Measurements from ENCODE around the gene CCNJL.

CCNJL gene

GRCh38 chr5:160271396-160271795 lies 41.0 kb downstream of the CCNJL start:
- H3K56ac ChIP-seq (ENCODE audit: low read length), result no peak overlapping the region
- peaks cover 14% of the 10 kb centered on the region for H3K4me1 ChIP-seq (ENCODE audit: control insufficient read depth, low read depth, low read length)
- DNase-seq, result peak; percentile 86
- H3K4me2 ChIP-seq (ENCODE audit: low read length), result no peak overlapping the region
- H3K4me3 ChIP-seq (ENCODE audit: low read length), result no peak overlapping the region
- no peak overlapping the region for H3K23ac ChIP-seq (ENCODE audit: low read length)
- H4K8ac ChIP-seq (ENCODE audit: low read depth, low read length), result no peak overlapping the region
- H2BK15ac ChIP-seq (replicated peaks; ENCODE audit: low read depth), result no peak overlapping the region
- H3K36me3 ChIP-seq (ENCODE audit: control insufficient read depth, insufficient read depth, low read length), result no peaks in the 10 kb centered on the region
- no peaks in the 10 kb centered on the region for H3K79me1 ChIP-seq (ENCODE audit: low read length)
- H3K79me2 ChIP-seq (ENCODE audit: control insufficient read depth, insufficient read depth, low read length), result no peaks in the 10 kb centered on the region
- H2BK5ac ChIP-seq (ENCODE audit: low read length), result no peak overlapping the region
- no peak overlapping the region for H2AK5ac ChIP-seq (ENCODE audit: low read length)
- H3K4ac ChIP-seq (ENCODE audit: low read depth, low read length), result no peak overlapping the region
- no peak overlapping the region for H2BK120ac ChIP-seq (ENCODE audit: low read depth, low read length)
- no CpG with 5 or more reads among the region's 8 CpGs for WGBS (ENCODE audit: extremely low coverage, insufficient coverage, low lambda C conversion rate)
- H3K27me3 ChIP-seq (ENCODE audit: insufficient read depth, low read length, poor library complexity), result no peaks in the 10 kb centered on the region
- H3K27ac ChIP-seq (ENCODE audit: low read depth, low read length), result no peak overlapping the region
- H3K9ac ChIP-seq (ENCODE audit: low read length), result no peak overlapping the region
- H4K5ac ChIP-seq (ENCODE audit: low read length), result no peak overlapping the region
- no peak overlapping the region for H3K18ac ChIP-seq (ENCODE audit: low read length)

GRCh38 chr5:160270704-160271103 lies 41.7 kb downstream of the CCNJL start:
- Histone ChIP-seq H3K56ac (ENCODE audit: low read length) (peak overlapping the region; percentile 68), H4K8ac (ENCODE audit: low read depth, low read length) (no peak overlapping the region), H3K4ac (ENCODE audit: low read depth, low read length) (peak overlapping the region; percentile 75), H3K79me2 (ENCODE audit: control insufficient read depth, insufficient read depth, low read length) (no peaks in the 10 kb centered on the region), H2BK120ac (ENCODE audit: low read depth, low read length) (no peak overlapping the region), H3K23ac (ENCODE audit: low read length) (no peak overlapping the region), H3K27ac (ENCODE audit: low read depth, low read length) (peak overlapping the region; percentile 4), H3K9ac (ENCODE audit: low read length) (no peak overlapping the region), H3K36me3 (ENCODE audit: control insufficient read depth, insufficient read depth, low read length) (no peaks in the 10 kb centered on the region), H3K4me3 (ENCODE audit: low read length) (no peak overlapping the region), H3K79me1 (ENCODE audit: low read length) (no peaks in the 10 kb centered on the region), H4K5ac (ENCODE audit: low read length) (no peak overlapping the region), H3K4me2 (ENCODE audit: low read length) (no peak overlapping the region), H3K4me1 (ENCODE audit: control insufficient read depth, low read depth, low read length) (peaks cover 18% of the 10 kb centered on the region), H3K27me3 (ENCODE audit: insufficient read depth, low read length, poor library complexity) (no peaks in the 10 kb centered on the region), H3K18ac (ENCODE audit: low read length) (peak overlapping the region; percentile 15), H2BK15ac (replicated peaks; ENCODE audit: low read depth) (peak overlapping the region; percentile 3), H2BK5ac (ENCODE audit: low read length) (peak overlapping the region; percentile 7), H2AK5ac (ENCODE audit: low read length) (no peak overlapping the region)
- WGBS (ENCODE audit: extremely low coverage, insufficient coverage, low lambda C conversion rate), result no CpG with 5 or more reads among the region's 4 CpGs
- no peak for DNase-seq

- no peak for DNase-seq
- Histone ChIP-seq H3K4me2 (ENCODE audit: low read length) (no peak overlapping the region), H3K18ac (ENCODE audit: low read length) (no peak overlapping the region), H2AK5ac (ENCODE audit: low read length) (no peak overlapping the region), H3K27ac (ENCODE audit: low read depth, low read length) (no peak overlapping the region), H3K23ac (ENCODE audit: low read length) (no peak overlapping the region), H2BK5ac (ENCODE audit: low read length) (no peak overlapping the region), H3K4ac (ENCODE audit: low read depth, low read length) (no peak overlapping the region), H3K4me1 (ENCODE audit: control insufficient read depth, low read depth, low read length) (peaks cover 18% of the 10 kb centered on the region), H4K8ac (ENCODE audit: low read depth, low read length) (no peak overlapping the region), H3K9ac (ENCODE audit: low read length) (no peak overlapping the region), H2BK120ac (ENCODE audit: low read depth, low read length) (no peak overlapping the region), H3K79me2 (ENCODE audit: control insufficient read depth, insufficient read depth, low read length) (no peaks in the 10 kb centered on the region), H3K56ac (ENCODE audit: low read length) (no peak overlapping the region), H3K79me1 (ENCODE audit: low read length) (no peaks in the 10 kb centered on the region), H3K27me3 (ENCODE audit: insufficient read depth, low read length, poor library complexity) (no peaks in the 10 kb centered on the region), H4K5ac (ENCODE audit: low read length) (no peak overlapping the region), H2BK15ac (replicated peaks; ENCODE audit: low read depth) (no peak overlapping the region), H3K36me3 (ENCODE audit: control insufficient read depth, insufficient read depth, low read length) (no peaks in the 10 kb centered on the region), H3K4me3 (ENCODE audit: low read length) (no peak overlapping the region)
- no CpG with 5 or more reads among the region's 10 CpGs for WGBS (ENCODE audit: extremely low coverage, insufficient coverage, low lambda C conversion rate)
Observed at GRCh38 chr5:160269017-160269416, 43.3 kb downstream of the CCNJL start.

- H3K23ac ChIP-seq (ENCODE audit: low read length), result no peak overlapping the region
- no peak overlapping the region for H2AK5ac ChIP-seq (ENCODE audit: low read length)
- no CpG with 5 or more reads among the region's 5 CpGs for WGBS (ENCODE audit: extremely low coverage, insufficient coverage, low lambda C conversion rate)
- H3K56ac ChIP-seq (ENCODE audit: low read length), result no peak overlapping the region
- H3K4ac ChIP-seq (ENCODE audit: low read depth, low read length), result no peak overlapping the region
- no peak overlapping the region for H2BK15ac ChIP-seq (replicated peaks; ENCODE audit: low read depth)
- no peak overlapping the region for H3K4me2 ChIP-seq (ENCODE audit: low read length)
- no peak overlapping the region for H4K5ac ChIP-seq (ENCODE audit: low read length)
- H3K18ac ChIP-seq (ENCODE audit: low read length), result no peak overlapping the region
- no peak for DNase-seq
- H2BK5ac ChIP-seq (ENCODE audit: low read length), result no peak overlapping the region
- H3K9ac ChIP-seq (ENCODE audit: low read length), result no peak overlapping the region
- H3K27ac ChIP-seq (ENCODE audit: low read depth, low read length), result no peak overlapping the region
- H3K36me3 ChIP-seq (ENCODE audit: control insufficient read depth, insufficient read depth, low read length), result no peaks in the 10 kb centered on the region
- H3K79me2 ChIP-seq (ENCODE audit: control insufficient read depth, insufficient read depth, low read length), result no peaks in the 10 kb centered on the region
- H3K27me3 ChIP-seq (ENCODE audit: insufficient read depth, low read length, poor library complexity), result no peaks in the 10 kb centered on the region
- no peaks in the 10 kb centered on the region for H3K79me1 ChIP-seq (ENCODE audit: low read length)
- no peak overlapping the region for H3K4me3 ChIP-seq (ENCODE audit: low read length)
- H3K4me1 ChIP-seq (ENCODE audit: control insufficient read depth, low read depth, low read length), result peaks cover 18% of the 10 kb centered on the region
- no peak overlapping the region for H2BK120ac ChIP-seq (ENCODE audit: low read depth, low read length)
- no peak overlapping the region for H4K8ac ChIP-seq (ENCODE audit: low read depth, low read length)
Observed at GRCh38 chr5:160268121-160268520, 44.2 kb downstream of the CCNJL start.

- H4K5ac ChIP-seq (ENCODE audit: low read length), result no peak overlapping the region
- no peak overlapping the region for H3K4ac ChIP-seq (ENCODE audit: low read depth, low read length)
- H3K4me1 ChIP-seq (ENCODE audit: control insufficient read depth, low read depth, low read length), result peaks cover 16% of the 10 kb centered on the region
- H2BK120ac ChIP-seq (ENCODE audit: low read depth, low read length), result no peak overlapping the region
- no peak overlapping the region for H3K4me3 ChIP-seq (ENCODE audit: low read length)
- no peaks in the 10 kb centered on the region for H3K27me3 ChIP-seq (ENCODE audit: insufficient read depth, low read length, poor library complexity)
- no peak overlapping the region for H3K9ac ChIP-seq (ENCODE audit: low read length)
- no peaks in the 10 kb centered on the region for H3K79me2 ChIP-seq (ENCODE audit: control insufficient read depth, insufficient read depth, low read length)
- no peaks in the 10 kb centered on the region for H3K36me3 ChIP-seq (ENCODE audit: control insufficient read depth, insufficient read depth, low read length)
- H2AK5ac ChIP-seq (ENCODE audit: low read length), result no peak overlapping the region
- H3K56ac ChIP-seq (ENCODE audit: low read length), result peak overlapping the region; percentile 71
- peak; percentile 94 for DNase-seq
- H3K4me2 ChIP-seq (ENCODE audit: low read length), result no peak overlapping the region
- H3K27ac ChIP-seq (ENCODE audit: low read depth, low read length), result no peak overlapping the region
- H2BK15ac ChIP-seq (replicated peaks; ENCODE audit: low read depth), result no peak overlapping the region
- H2BK5ac ChIP-seq (ENCODE audit: low read length), result no peak overlapping the region
- peaks cover 2% of the 10 kb centered on the region for H3K79me1 ChIP-seq (ENCODE audit: low read length)
- H4K8ac ChIP-seq (ENCODE audit: low read depth, low read length), result no peak overlapping the region
- H3K23ac ChIP-seq (ENCODE audit: low read length), result no peak overlapping the region
- no peak overlapping the region for H3K18ac ChIP-seq (ENCODE audit: low read length)
- WGBS (ENCODE audit: extremely low coverage, insufficient coverage, low lambda C conversion rate), result no CpG with 5 or more reads among the region's 9 CpGs
Observed at GRCh38 chr5:160266752-160267345, 45.5 kb downstream of the CCNJL start.

GRCh38 chr5:160266044-160266443 lies 46.3 kb downstream of the CCNJL start:
- no peaks in the 10 kb centered on the region for H3K36me3 ChIP-seq (ENCODE audit: control insufficient read depth, insufficient read depth, low read length)
- no peak overlapping the region for H3K18ac ChIP-seq (ENCODE audit: low read length)
- H2BK120ac ChIP-seq (ENCODE audit: low read depth, low read length), result no peak overlapping the region
- no peak overlapping the region for H2BK15ac ChIP-seq (replicated peaks; ENCODE audit: low read depth)
- H3K4me1 ChIP-seq (ENCODE audit: control insufficient read depth, low read depth, low read length), result peaks cover 15% of the 10 kb centered on the region
- H3K27ac ChIP-seq (ENCODE audit: low read depth, low read length), result no peak overlapping the region
- H3K4me2 ChIP-seq (ENCODE audit: low read length), result no peak overlapping the region
- H3K27me3 ChIP-seq (ENCODE audit: insufficient read depth, low read length, poor library complexity), result no peaks in the 10 kb centered on the region
- DNase-seq, result no peak
- no peak overlapping the region for H3K23ac ChIP-seq (ENCODE audit: low read length)
- peak overlapping the region; percentile 71 for H3K56ac ChIP-seq (ENCODE audit: low read length)
- H3K79me2 ChIP-seq (ENCODE audit: control insufficient read depth, insufficient read depth, low read length), result no peaks in the 10 kb centered on the region
- no peak overlapping the region for H2AK5ac ChIP-seq (ENCODE audit: low read length)
- H4K5ac ChIP-seq (ENCODE audit: low read length), result no peak overlapping the region
- no peak overlapping the region for H3K4ac ChIP-seq (ENCODE audit: low read depth, low read length)
- H2BK5ac ChIP-seq (ENCODE audit: low read length), result no peak overlapping the region
- no peak overlapping the region for H4K8ac ChIP-seq (ENCODE audit: low read depth, low read length)
- H3K79me1 ChIP-seq (ENCODE audit: low read length), result peaks cover 2% of the 10 kb centered on the region
- peak overlapping the region; percentile 22 for H3K9ac ChIP-seq (ENCODE audit: low read length)
- no peak overlapping the region for H3K4me3 ChIP-seq (ENCODE audit: low read length)
- WGBS (ENCODE audit: extremely low coverage, insufficient coverage, low lambda C conversion rate), result no CpG with 5 or more reads among the region's 5 CpGs

All from mesendoderm (in vitro differentiated cells).